HG02973 (cell line): Measurements from ENCODE around the gene TUBD1.
"Not testable (repeated sequence)": the region's sequence is repeated elsewhere in the genome, so short reads cannot be mapped to it uniquely, and the experiment has no call there.

Source experiments
- ATAC-seq: cut with Tn5 transposase; IDR thresholded peaks from one replicate; pipeline ENCODE4 v1.9.1; 2021; ENCODE audit warnings: moderate library complexity; ENCODE audit not compliant: unreplicated experiment

TUBD1 gene

DNA sequence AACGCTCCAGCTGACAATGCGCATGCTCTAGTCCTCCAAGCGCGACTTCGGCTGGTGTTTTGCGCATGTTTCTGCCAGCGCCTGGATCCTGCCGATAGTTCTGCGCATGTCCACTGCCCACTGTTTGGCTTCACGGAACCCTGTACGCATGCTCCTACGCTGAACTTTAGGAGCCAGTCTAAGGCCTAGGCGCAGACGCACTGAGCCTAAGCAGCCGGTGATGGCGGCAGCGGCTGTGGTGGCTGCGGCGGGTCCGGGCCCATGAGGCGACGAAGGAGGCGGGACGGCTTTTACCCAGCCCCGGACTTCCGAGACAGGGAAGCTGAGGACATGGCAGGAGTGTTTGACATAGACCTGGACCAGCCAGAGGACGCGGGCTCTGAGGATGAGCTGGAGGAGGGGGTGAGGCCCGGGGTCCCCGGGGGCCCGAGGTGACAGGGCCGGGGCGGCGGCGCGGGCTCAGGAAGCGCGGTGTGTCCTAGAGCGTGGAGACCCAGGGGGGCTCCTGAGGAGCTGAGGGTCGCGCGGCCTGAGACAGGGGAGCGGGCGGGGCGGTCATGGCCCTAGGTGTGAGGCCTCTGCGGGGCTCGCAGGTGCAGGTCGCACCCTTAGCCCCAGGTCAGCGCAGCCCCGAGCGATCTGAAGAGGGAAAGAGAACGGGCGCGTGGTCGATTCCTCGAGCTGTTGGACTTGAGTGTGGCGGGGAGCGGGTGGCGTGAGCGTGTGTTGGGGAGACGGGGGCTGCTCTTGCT, at the start of gene TUBD1, which contains the start of gene RPS6KB1:
TSS of gene TUBD1 (minus strand) at position 20 of the 752 bp plus-strand sequence. CDS start 1,941 bp downstream, outside the sequence.
TSS of gene RPS6KB1 (plus strand) at position 198 of the 752 bp plus-strand sequence. CDS start at position 262, 64 bp downstream.
- peak; percentile 83 for ATAC-seq

GRCh38 chr17:59941131-59941530, 48.4 kb upstream of the TUBD1 start:
- ATAC-seq, result no peak

GRCh38 chr17:59940697-59941096, 48.0 kb upstream of the TUBD1 start:
- ATAC-seq, result not testable (repeated sequence)

DNA sequence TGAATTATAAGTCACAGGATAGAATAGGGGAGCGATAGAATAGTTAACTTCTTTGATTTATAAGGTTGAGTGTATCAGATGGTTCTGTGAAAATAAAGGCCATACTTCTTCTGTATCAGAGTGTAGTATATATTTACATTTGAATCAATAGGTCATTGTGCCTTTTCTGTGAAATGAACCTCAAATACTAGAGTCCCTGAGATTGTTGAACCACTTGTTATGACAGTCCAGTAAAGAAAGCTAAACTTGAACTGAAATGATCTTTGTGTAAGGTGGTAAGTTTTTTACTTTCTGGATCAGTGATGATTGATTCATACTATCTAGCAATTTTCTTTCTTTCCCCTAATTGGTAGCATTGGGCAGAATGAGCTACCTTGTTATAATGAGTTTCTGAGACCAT, 40.6 kb upstream of the TUBD1 start:
- not testable (repeated sequence) for ATAC-seq

DNA sequence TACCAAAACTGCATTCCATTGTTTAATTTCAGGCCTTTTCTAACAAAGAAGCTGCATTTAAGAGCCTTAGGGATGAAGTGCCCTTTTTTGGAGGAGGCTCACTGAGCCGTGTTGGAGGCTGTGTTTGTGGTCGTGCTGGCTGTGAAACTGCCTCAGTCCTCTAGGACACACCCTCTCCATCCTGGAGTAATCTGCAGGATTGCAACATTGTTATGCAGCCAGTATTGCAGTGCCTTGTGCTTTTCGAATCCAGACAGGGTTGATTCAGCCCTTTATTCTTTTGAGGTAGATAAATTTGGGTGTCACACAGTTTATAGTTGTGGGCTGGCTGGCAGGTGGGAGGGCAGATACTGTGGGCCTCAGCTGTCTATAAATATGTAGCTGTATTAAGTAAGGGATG, 38.0 kb upstream of the TUBD1 start:
- ATAC-seq, result not testable (repeated sequence)

- ATAC-seq, result not testable (repeated sequence)
These were observed 37.4 kb upstream of the TUBD1 start for GRCh38 chr17:59930121-59930520.

DNA sequence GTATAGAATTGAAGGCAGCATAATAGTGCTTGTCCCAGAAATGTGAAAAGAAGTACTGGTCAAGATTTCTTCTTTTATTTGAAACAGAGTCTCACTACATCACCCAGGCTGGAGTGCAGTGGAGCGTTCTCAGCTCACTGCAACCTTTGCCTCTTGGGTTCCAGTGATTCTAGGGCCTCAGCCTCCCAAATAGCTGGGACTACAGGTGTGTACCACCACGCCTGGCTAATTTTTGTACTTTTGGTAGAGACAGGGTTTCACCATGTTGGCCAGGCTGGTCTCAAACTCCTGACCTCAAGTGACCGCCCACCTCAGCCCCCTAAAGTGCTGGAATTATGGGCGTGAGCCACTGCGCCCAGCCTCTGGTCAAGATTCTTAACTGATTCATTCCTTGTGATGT, 27.9 kb upstream of the TUBD1 start:
- ATAC-seq, result not testable (repeated sequence)

DNA sequence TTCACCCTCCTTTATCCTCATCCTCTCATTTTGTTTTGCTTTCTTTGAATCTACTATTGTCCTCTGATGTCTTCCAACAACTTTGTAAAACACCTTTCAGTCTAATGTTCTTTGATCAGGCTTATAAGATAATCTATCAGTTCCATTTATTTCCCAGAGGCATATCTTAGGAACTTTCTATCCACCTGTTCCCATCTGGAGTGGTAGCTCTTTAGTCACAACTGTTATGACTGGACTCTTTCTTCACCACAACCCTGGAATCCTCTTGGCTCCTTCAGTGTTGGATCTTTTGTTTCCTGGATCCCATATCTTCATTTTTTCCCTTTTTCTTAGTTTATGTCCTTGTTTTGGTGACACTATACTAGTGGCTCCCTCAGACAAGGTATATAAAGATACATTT, 23.7 kb upstream of the TUBD1 start:
- ATAC-seq, result no peak

- no peak for ATAC-seq
These were observed 21.6 kb upstream of the TUBD1 start for GRCh38 chr17:59914274-59914854.

- no peak for ATAC-seq
These were observed 14.7 kb upstream of the TUBD1 start for GRCh38 chr17:59907467-59907866.

GRCh38 chr17:59903455-59903854, 10.7 kb upstream of the TUBD1 start:
- no peak for ATAC-seq

DNA sequence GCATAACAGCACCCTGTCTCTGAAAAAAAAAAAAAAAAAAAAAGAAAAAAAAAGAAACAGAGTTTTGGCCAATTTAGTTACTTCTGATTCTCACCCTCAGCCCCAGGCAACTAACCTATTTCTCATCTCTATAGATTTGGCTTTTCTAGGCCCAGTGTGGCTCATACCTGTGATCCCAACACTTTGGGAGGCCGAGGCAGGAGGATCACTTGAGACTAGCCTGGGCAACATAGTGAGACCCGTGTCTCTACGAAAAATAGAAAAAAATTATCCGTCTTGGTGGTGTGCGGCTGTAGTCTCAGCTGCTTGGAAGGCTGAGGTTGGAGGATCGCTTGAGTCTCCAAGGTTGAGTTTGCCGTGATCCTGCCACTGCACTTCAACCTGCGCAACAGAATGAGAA, 8.9 kb upstream of the TUBD1 start:
- no peak for ATAC-seq

- ATAC-seq, result no peak
These were observed 6.4 kb upstream of the TUBD1 start for GRCh38 chr17:59899099-59899498.

GRCh38 chr17:59897090-59897489, 4.3 kb upstream of the TUBD1 start:
- ATAC-seq, result no peak

GRCh38 chr17:59893676-59894100, 945 bp upstream of the TUBD1 start:
- ATAC-seq, result peak; percentile 2

DNA sequence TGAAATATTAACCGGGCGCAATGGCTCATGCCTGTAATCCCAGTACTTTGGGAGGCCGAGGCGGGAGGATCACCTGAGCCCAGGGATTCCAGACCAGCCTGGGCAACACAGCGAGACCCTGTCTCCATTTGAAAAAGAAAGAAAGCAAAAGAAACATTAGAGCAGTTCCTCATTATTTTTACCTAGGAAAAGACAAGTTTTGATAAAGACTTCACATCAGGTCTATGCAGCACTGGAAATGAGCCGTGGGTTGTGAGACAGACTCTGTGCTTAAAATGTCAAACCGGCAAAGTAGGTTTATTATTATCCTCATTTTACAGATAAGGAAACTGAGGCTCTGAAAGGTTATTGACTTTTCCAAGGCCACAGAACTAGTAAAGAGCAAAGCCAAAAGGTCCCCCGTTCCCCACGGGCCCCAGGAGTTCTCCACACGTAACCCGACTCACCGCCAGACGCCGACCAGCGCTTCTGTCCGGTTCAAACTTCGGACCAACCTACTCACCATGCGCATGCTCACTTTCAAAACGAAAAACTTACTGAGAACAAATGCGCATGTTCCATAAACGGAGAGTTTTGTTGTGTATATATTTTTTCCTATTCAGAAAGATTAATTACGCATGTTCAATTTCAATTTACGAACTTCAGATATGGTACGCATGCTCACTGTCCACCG, 356 bp downstream of the TUBD1 start:
- peak; percentile 47 for ATAC-seq

DNA sequence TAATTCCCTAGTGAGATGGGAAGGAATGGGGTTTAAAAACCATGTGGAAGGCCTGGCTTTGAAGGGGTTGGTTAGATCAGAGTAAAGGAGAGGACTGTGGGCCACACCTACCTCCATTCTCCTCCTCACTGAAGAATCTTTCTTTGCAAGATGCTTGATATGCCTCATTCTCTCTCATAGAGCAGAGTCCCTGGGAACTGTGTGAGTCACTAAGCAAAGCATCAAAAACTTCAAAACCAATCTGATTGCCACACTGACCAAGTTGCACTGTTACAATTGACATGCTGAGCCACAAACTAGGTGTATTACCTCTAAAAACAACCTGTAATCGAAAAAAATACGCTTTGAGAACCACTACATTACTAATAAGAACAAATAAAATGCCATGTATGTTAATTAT, 2.0 kb downstream of the TUBD1 start:
- no peak for ATAC-seq

DNA sequence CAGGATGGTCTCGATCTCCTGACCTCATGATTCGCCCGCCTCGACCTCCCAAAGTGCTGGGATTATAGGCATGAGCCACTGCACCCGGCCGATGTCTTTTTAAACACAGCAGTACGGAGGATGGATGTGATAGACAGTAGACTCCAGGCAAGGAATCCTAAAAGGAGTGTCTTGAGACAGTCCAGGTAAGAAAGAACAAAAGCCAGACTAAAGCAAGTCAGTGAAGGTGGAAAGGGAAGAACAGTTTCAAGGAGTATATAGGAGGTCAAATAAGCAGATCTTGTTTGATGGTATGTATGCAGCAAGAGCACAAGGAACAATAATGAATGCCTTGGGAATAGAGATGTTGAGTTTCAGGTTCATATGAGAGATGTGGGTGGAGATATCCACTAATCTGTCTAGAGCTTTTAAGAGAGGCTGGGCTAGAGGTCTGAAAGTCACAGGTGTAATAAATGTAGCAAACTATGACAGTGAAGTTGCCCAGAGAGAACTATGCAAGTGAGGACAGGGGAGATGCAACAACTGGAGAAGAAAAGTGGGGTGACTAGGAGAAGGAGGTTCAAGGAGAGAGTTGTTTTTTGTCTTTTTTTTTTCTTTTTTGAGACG, 4.5 kb downstream of the TUBD1 start:
- no peak for ATAC-seq

DNA sequence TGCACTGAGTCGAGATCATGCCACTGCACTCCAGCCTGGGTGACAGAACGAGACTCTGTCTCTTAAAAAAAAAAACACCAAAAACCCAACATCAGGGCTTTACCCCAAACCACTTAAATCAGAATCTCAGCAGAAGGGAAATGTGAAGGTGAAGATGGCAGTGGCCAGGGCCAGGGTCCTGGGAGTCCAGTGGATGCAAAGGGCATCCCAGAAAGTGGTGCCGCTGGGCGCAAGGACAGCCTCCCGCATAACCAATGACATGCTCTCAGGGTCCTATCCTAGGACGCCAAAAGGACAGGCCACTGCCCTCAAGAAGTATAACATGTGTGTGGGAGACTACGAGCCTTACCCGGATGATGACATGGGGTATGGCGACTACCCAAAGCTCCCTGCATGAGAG, 7.9 kb downstream of the TUBD1 start:
- no peak for ATAC-seq

- ATAC-seq, result no peak
These were observed 14.1 kb downstream of the TUBD1 start for GRCh38 chr17:59878624-59879023.

DNA sequence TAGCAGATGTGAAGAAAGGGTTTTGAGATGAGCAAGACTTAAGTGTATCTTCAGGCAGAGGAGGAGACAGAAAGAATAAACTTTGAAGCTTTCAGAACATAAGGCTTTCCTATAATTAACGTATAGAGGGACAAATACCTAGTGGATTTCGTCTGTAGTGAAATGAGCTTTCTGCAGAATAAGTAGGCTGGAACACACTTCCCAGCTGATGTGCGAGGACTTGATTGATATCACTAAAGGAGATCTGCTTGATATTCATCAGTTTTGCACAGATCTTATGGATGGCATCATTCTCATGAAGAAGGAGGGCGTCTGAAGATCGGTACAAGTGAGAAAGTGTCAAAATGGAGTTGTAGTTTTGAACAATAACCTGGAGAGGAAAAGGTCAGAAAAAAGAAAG, 14.8 kb downstream of the TUBD1 start:
- ATAC-seq, result no peak
